ENCODE data around the gene PLXNB2. TPM values are rescaled to one million over a fixed set of nuclear protein-coding genes. Genes with fewer than 3 reads are reported as not detected.

The PLXNB2 gene
- polyA plus RNA-seq, 1 donor from 2014 or later: 38.6 TPM

DNA sequence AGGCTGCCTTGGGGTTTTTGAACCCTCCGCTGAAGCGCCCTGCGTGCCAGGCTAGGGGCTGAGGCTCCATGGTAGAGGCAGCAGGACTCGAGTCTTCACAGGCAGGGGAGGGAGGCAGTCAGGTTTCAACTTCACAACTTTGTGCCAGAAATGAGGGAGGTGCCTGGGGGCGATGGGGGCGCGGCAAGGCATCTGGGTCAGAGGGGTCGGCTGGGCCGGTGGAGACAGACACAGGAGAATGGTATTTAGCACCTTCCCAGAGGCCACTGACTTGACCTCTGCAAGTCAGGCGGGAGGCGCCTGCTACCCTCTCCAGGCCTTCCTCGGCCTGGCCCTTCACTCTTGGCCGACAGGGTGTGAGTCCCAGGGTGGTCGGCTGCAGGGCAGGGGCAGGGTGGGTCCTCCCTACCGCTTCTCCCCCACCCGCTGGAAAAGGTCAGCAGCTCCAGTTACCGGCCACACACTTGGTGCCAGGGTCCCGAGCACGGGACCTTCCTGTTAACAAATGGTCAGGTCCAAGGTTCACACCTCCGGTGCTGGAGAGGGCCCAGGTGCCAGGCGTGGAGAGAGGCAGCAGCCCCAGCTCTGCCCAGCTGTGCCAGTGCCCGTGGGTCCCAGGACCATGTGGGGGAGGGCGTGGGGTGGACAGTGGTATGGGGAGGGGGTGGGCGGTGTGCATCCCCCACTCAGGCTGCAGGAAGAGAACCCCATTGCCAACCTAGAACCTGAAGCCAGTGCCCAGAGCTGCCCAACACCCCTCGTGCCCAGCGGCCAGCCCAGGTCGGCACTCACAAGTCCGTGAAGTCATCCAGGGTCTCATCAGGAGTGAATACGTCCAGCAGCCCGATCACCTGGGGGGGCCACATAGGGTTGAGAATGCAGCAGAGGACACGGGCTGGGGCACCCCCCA lies 49.7 kb downstream of the PLXNB2 start:
- Histone ChIP-seq H3K27me3 (ENCODE audit: insufficient read depth, low read depth, low read length) (no peaks in the 10 kb centered on the region), H3K9ac (ENCODE audit: low read length) (no peak overlapping the region), H2AFZ (ENCODE audit: low read depth, low read length) (no peak overlapping the region), H3F3A (ENCODE audit: insufficient read depth, low read length, poor library complexity, severe bottlenecking) (no peaks in the 10 kb centered on the region), H3K9me2 (ENCODE audit: insufficient read depth, low read length) (no peaks in the 10 kb centered on the region), H3K36me3 (ENCODE audit: insufficient read depth, low read length) (no peaks in the 10 kb centered on the region), H3K79me2 (replicated peaks; ENCODE audit: insufficient read depth, low read length) (peaks cover 6% of the 10 kb centered on the region), H3K4me2 (ENCODE audit: low read length) (no peak overlapping the region), H3K9me3 (ENCODE audit: low read length) (no peaks in the 10 kb centered on the region), H3K27ac (ENCODE audit: low read length) (no peak overlapping the region), H4K20me1 (ENCODE audit: insufficient read depth) (no peaks in the 10 kb centered on the region), H3K4me3 (ENCODE audit: low read length) (no peak overlapping the region)
- no peak for TF ChIP-seq TAF1 (IDR thresholded peaks at IDR 0.05; ENCODE audit: low read depth)
- TF ChIP-seq, protein P1, sequence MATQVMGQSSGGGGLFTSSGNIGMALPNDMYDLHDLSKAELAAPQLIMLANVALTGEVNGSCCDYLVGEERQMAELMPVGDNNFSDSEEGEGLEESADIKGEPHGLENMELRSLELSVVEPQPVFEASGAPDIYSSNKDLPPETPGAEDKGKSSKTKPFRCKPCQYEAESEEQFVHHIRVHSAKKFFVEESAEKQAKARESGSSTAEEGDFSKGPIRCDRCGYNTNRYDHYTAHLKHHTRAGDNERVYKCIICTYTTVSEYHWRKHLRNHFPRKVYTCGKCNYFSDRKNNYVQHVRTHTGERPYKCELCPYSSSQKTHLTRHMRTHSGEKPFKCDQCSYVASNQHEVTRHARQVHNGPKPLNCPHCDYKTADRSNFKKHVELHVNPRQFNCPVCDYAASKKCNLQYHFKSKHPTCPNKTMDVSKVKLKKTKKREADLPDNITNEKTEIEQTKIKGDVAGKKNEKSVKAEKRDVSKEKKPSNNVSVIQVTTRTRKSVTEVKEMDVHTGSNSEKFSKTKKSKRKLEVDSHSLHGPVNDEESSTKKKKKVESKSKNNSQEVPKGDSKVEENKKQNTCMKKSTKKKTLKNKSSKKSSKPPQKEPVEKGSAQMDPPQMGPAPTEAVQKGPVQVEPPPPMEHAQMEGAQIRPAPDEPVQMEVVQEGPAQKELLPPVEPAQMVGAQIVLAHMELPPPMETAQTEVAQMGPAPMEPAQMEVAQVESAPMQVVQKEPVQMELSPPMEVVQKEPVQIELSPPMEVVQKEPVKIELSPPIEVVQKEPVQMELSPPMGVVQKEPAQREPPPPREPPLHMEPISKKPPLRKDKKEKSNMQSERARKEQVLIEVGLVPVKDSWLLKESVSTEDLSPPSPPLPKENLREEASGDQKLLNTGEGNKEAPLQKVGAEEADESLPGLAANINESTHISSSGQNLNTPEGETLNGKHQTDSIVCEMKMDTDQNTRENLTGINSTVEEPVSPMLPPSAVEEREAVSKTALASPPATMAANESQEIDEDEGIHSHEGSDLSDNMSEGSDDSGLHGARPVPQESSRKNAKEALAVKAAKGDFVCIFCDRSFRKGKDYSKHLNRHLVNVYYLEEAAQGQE (IDR thresholded peaks at IDR 0.05; ENCODE audit: borderline replicate concordance): no peak
- TF ChIP-seq RAD21 (conservative IDR thresholded peaks at IDR 0.05): no peak

DNA sequence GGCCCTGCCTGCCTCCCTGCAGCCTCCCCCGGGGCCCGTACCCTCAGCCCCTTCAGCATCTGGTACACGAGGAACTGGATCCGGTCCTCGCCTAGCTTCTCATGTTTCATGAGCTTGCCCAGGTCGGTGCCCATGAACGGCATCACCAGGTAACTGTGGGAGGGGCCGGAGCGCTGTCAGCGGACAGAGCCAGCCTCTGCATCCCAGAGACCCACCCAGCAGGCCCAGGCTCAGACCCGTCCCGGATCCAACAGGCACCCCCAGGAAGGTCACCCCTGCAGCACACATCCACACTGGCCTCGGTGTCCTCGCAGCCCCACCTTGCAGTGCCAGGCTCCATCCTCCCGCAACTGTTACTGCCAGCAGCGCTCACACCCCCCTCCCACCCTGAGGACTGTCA lies 50.4 kb downstream of the PLXNB2 start:
- TF ChIP-seq TAF1 (IDR thresholded peaks at IDR 0.05; ENCODE audit: low read depth): no peak
- no peak for TF ChIP-seq MXI1 (conservative IDR thresholded peaks at IDR 0.05; ENCODE audit: poor library complexity, severe bottlenecking)
- no peak for TF ChIP-seq RAD21 (conservative IDR thresholded peaks at IDR 0.05)
- TF ChIP-seq, protein P1 (IDR thresholded peaks at IDR 0.05; ENCODE audit: borderline replicate concordance): no peak
- TF ChIP-seq, protein P2, sequence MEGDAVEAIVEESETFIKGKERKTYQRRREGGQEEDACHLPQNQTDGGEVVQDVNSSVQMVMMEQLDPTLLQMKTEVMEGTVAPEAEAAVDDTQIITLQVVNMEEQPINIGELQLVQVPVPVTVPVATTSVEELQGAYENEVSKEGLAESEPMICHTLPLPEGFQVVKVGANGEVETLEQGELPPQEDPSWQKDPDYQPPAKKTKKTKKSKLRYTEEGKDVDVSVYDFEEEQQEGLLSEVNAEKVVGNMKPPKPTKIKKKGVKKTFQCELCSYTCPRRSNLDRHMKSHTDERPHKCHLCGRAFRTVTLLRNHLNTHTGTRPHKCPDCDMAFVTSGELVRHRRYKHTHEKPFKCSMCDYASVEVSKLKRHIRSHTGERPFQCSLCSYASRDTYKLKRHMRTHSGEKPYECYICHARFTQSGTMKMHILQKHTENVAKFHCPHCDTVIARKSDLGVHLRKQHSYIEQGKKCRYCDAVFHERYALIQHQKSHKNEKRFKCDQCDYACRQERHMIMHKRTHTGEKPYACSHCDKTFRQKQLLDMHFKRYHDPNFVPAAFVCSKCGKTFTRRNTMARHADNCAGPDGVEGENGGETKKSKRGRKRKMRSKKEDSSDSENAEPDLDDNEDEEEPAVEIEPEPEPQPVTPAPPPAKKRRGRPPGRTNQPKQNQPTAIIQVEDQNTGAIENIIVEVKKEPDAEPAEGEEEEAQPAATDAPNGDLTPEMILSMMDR (IDR thresholded peaks at IDR 0.05; ENCODE audit: poor library complexity, severe bottlenecking): no peak
- TF ChIP-seq POLR2AphosphoS5 (IDR thresholded peaks at IDR 0.05): no peak
- Histone ChIP-seq H3K9ac (ENCODE audit: low read length) (no peak overlapping the region), H3K4me2 (ENCODE audit: low read length) (no peak overlapping the region), H4K20me1 (ENCODE audit: insufficient read depth) (no peaks in the 10 kb centered on the region), H2AFZ (ENCODE audit: low read depth, low read length) (no peak overlapping the region), H3K79me2 (replicated peaks; ENCODE audit: insufficient read depth, low read length) (peaks cover 6% of the 10 kb centered on the region), H3K27me3 (ENCODE audit: insufficient read depth, low read depth, low read length) (no peaks in the 10 kb centered on the region), H3K9me3 (ENCODE audit: low read length) (no peaks in the 10 kb centered on the region), H3K4me3 (ENCODE audit: low read length) (no peak overlapping the region), H3K27ac (ENCODE audit: low read length) (no peak overlapping the region), H3K36me3 (ENCODE audit: insufficient read depth, low read length) (no peaks in the 10 kb centered on the region), H3K9me2 (ENCODE audit: insufficient read depth, low read length) (no peaks in the 10 kb centered on the region), H3F3A (ENCODE audit: insufficient read depth, low read length, poor library complexity, severe bottlenecking) (no peaks in the 10 kb centered on the region)

All from neural cell (in vitro differentiated cells).